ENCODE data around the gene MLX.
"Not testable (repeated sequence)": the region's sequence is repeated elsewhere in the genome, so short reads cannot be mapped to it uniquely, and the experiment has no call there.

Gene MLX

DNA sequence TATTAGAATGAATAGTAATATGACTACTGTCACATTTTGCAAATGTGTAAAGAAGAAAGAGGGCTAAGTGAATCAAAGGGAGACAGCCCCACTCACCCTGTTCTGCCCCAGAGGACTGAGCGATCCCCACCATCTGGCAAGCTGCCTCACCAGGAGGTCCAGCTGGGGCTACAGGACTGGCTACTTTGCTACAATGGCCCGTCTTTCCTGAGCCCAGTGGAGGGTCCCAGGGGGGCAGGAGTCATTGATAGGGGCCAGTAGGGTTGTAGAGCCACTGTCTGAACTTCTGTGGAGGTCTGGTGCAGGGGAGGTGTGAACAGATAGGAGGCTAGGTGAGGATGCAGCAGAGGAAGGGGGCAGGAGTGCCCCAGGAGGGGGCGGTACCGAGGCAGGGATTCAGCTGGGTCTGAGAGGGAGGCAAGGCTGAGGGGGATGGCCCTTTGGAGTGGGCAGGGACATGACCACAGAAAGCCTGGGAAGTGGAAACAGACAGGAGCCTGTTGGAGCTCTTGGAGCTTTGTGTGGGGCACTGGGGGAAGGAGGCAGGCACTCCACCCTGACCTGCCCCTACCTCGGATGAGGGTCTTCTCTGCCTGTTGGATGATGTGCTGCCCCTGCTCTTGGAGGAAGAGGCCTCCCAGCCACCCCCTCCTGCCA, 10.8 kb upstream of the MLX start:
- not testable (repeated sequence) for DNase-seq

DNA sequence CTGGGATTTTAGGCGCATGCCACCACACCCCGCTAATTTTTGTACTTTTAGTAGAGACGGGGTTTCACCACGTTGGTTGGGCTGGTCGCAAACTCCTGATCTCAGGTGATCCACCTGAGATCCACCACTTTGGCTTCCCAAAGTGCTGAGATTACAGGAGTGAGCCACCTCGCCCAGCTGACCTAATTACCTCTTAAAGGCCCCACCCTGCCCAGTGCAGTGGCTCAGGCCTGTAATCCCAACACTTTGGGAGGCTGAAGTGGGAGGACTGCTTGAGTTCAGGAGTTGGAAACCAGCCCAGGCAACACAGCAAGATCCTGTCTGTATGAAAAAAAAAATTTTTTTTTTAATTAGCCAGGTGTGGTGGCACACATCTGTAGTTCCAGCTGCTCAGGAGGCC, 7.8 kb upstream of the MLX start:
- no peak for DNase-seq

DNA sequence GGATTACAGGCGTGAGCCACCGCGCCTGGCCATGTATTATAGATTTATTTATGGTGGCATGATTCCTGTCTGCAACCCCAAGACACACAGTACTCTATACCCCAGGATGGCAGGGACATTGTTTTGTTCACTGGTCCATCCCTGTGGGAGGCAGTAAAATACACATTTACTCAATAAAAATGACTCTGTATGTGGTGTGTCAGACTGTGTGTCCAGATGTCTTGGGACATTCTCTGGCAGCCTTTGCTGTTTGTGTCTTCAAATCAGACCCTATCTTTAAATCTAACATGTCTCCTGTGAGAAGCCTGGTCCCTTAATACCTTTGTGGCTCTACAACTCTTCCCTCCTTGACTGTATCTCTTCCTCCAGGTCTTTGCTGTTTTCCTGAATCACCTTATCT, 6.7 kb upstream of the MLX start:
- DNase-seq = no peak

DNA sequence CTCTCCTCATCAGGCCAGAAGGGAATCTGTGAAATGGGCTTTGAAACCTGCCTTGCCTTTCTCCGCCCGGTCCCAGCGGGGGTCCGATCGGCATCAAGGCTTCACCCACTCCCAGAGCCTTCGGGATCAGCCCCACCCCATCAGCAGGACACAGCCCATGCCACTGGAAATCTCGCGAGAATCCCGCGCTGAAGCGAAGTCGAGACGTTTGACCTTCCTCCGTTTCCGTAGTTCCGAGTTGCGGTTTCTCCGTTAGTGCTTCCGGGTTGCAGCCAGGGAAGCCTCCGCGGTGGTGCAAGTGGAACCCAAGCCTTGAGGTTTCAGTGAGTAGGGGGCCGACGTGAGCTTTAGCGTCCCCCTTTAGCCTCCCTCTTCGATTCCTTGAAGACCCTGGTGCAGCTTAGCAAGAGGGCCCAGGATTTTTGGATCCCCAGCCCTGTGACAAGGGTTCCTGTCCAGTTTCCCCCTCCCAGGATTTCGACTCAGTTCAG, 5.0 kb upstream of the MLX start, which contains the start of gene COASY:
TSS of gene COASY (plus strand) at position 252 of the 491 bp plus-strand sequence. CDS start 475 bp downstream, outside the sequence.
- DNase-seq = peak; percentile 94 to 98 (median 98)

DNA sequence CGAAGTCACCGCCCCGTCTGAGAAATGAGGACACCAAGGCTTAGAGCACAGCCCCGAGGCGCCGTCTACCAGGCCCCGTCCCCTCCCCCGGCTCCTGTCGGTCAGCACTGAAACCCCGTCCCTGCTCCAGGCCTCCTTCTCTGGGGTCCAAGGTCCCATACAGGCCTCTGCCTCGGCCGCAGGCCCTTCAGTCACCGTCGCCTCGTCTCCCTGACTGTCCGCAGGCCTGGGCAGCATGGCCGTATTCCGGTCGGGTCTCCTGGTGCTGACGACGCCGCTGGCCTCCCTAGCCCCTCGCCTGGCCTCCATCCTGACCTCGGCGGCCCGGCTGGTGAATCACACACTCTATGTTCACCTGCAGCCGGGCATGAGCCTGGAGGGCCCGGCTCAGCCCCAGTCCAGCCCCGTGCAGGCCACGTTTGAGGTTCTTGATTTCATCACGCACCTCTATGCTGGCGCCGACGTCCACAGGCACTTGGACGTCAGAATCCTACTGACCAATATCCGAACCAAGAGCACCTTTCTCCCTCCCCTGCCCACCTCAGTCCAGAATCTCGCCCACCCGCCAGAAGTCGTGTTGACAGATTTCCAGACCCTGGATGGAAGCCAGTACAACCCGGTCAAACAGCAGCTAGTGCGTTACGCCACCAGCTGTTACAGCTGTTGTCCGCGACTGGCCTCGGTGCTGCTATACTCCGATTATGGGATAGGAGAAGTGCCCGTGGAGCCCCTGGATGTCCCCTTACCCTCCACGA, 4.3 kb upstream of the MLX start:
- DNase-seq = no peak

DNA sequence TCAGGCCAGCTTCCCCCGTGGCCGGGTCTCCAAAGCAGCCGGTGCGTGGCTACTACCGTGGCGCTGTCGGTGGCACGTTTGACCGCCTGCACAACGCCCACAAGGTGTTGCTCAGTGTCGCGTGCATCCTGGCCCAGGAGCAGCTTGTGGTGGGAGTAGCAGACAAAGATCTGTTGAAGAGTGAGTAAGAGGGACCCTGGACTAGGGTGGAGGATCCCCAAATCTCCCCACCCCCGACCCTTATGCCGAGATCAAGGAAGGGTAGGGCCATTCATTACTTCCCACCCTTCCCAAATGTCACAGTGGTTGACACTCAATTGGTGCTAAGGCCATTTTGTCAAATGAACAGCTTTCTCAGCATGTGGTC, 3.8 kb upstream of the MLX start:
- no peak for DNase-seq

DNA sequence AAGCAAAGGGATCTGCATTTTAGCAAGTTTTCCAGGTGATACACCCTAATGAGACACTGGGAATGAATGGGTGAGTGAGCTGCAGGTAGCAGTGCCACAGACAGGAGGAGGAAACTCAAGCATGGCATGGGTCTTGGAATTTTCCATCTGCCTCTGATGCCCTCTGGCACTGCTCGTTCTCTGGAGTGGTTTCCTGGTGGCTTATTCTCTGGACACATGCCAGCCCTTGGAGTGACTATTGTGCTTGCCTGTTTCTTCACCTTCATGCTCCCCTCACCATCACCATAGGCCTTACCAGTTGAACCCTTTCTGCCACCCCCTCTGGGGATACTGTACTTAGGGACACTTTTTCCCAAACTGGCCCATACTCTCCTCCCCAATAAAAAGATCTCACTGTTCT, 3.4 kb upstream of the MLX start:
- DNase-seq = no peak

- DNase-seq = no peak
Observed at GRCh38 chr17:42563950-42564349, 3.0 kb upstream of the MLX start.

GRCh38 chr17:42564815-42565522, 1.9 kb upstream of the MLX start:
- no peak for DNase-seq

- DNase-seq = no peak
Observed at GRCh38 chr17:42565523-42566214, 1.2 kb upstream of the MLX start.

GRCh38 chr17:42566215-42566882, 551 bp upstream of the MLX start:
- DNase-seq = no peak

DNA sequence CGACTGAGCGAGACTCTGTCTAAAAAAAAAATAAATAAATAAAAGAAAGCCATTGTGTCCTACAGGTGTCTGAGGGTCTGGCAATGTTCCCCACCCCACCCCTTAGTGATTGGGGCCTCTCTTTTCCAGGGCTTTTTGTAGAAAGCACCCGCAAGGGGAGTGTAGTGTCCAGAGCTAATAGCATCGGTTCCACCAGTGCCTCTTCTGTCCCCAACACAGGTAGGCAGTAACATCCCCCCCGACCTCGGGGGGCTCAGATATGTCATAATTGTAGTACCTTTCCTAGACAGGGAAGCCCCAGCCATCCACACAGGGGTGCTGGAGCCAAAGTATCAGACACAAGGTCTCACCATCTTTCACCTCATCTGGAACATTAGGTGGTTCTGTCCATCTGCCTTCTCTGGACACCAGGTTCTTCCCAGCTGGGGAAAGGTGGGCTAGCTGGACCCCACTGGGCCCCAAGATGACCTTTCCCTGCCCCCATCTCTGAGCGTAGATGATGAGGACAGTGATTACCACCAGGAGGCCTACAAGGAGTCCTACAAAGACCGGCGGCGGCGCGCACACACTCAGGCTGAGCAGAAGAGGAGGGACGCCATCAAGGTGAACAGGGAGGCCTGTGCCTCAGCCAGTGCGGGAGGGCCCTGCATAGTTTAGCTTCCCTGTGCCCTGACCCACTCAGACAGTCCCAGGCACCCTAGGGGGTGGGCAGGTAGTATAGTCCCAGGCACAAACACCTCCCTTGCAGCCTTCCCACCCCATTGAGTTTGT, 1.6 kb downstream of the MLX start:
- no peak for DNase-seq

DNA sequence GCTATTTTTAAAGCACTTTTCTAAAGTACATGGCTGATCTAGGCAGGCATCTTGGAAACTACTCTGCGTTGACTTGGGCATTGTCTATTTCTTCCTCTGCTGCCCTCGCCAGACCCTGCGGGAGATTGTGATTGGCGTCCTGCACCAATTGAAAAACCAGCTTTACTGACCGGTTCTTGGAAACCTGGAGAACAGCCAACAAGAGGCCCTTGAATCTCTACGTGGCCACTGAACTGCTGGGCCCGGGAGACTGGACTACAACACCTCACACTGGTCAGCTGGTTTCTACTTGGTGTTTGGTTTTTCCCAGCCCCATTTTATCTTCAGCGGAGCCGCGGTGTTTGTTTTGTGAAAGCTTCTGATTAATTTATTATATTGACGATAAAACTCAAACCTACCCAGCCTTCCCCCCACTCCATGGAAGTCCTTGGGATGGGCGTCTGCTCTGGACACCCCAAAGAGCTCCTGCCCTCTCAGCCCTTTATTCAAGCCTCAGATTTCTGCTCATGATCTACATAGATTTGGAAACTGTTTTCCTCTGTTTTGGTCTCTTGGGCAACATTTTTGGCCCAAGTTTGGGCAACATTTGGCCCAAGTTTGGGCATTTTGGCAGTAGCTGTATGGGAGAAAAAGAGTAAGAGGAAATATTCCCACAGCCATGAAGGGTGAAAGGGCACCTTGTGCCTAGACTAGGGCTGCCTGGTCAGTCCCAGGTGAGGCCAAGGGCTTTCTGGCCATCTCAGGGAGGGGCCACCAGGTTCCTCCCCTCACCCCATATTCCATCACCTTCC, 4.7 kb downstream of the MLX start:
- no peak for DNase-seq

GRCh38 chr17:42573095-42573494, 6.2 kb downstream of the MLX start:
- DNase-seq = no peak

- no peak for DNase-seq
Observed at GRCh38 chr17:42574463-42574862, 7.6 kb downstream of the MLX start.

- no peak for DNase-seq
Observed at GRCh38 chr17:42577140-42577531, 10.2 kb downstream of the MLX start.

GRCh38 chr17:42577532-42578281, 10.8 kb downstream of the MLX start, which contains the start of gene PSMC3IP:
Gene PSMC3IP (minus strand): TSS chr17:42577729. CDS start chr17:42577686, 43 bp downstream.
- DNase-seq = peak; percentile 90 to 95 (median 91)

GRCh38 chr17:42578282-42578869, 11.5 kb downstream of the MLX start:
- peak; percentile 71 to 87 (median 72) for DNase-seq

DNA sequence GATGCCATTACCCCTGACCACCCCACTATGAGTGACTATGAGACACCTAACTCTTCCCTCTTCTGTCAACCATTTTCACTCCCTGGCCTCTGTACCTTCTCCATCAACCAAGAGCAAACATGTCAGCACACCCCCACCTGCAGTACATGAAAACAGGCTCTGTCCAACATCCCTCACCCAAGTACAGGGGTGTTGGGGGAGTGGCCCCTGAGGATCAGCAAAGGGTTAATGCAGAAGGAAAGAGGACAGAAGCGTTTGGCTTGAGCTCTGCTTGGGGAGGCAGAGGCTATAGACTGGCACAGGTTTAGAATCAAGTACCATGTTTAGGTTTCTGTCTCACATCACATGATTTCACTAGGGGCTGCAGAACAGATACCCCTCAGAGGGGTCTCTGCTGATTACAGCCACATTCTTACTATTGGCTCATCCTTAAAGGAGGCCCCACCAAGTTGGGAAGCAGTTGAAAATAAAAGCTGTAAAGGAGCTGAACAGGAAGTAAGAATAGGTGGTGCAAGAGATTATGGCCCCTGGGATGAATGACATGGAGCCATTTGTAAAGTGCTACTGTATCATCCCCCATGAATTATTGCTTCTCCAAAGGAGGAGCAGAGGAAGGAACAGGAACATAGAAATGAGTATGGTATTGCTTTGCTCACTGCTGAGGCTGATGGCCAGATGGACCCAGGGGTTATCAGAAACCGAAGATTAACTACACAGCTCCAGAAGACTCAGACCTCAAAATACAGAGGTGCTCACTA, 13.1 kb downstream of the MLX start:
- DNase-seq = no peak

Data from NCI-H1417 (cell line).